HepG2 (cell line): ENCODE results near the gene SEBOX. TPM values are rescaled to one million over a fixed set of nuclear protein-coding genes. Genes with fewer than 3 reads are reported as not detected.

Source experiments
- DR1 ChIP-seq: sonication (generic); formaldehyde crosslinking; IDR thresholded peaks from 2 replicates; pipeline ENCODE4 v1.8.0; 2021; ENCODE audit warnings: mild to moderate bottlenecking, missing genetic modification reagents, inconsistent platforms
- MAFG ChIP-seq: sonication (generic); formaldehyde crosslinking; IDR thresholded peaks from 2 replicates; pipeline ENCODE4 v1.5.1; 2020; ENCODE audit warnings: mild to moderate bottlenecking, missing genetic modification reagents
- PHB2 ChIP-seq: fragments of 450-650 bp; IDR thresholded peaks from 2 replicates; pipeline ENCODE4 v1.6.1; 2018; ENCODE audit not compliant: partially characterized antibody
- SRSF9 ChIP-seq: fragments of 200-400 bp; formaldehyde crosslinking; IDR thresholded peaks from 2 replicates; pipeline ENCODE4 v1.6.1; 2018; ENCODE audit warnings: borderline replicate concordance, mild to moderate bottlenecking, low read depth, low read length; ENCODE audit not compliant: insufficient read depth, poor library complexity, severe bottlenecking
- ZNF121 ChIP-seq: sonication (generic); formaldehyde crosslinking; IDR thresholded peaks from 2 replicates; pipeline ENCODE4 v1.5.0; 2020; ENCODE audit warnings: mild to moderate bottlenecking, missing genetic modification reagents
- ZNF282 ChIP-seq: fragments of 450-650 bp; IDR thresholded peaks from 2 replicates; pipeline ENCODE4 v1.6.1; 2018; ENCODE audit not compliant: partially characterized antibody
- ZNF713 ChIP-seq: sonication (generic); formaldehyde crosslinking; IDR thresholded peaks from 2 replicates; pipeline ENCODE4 v1.4.0; 2020; ENCODE audit warnings: mild to moderate bottlenecking, missing genetic modification reagents
- ZNF878 ChIP-seq: sonication (generic); formaldehyde crosslinking; IDR thresholded peaks from 2 replicates; pipeline ENCODE4 v1.8.1; 2023; ENCODE audit warnings: mild to moderate bottlenecking, missing genetic modification reagents, moderate library complexity
- polyA plus RNA-seq, 8 experiments: library from polyadenylated mRNA; depleted of rRNA in 3 of 8; stranded (reverse) in 7 of 8; unstranded in 1 of 8; fragments of >200 nt; fragmentation: Illumina TruSeq in 4 of 8; extraction: Trizol in 4 of 8; gene quantifications; 2 replicates each; pipeline versions ENCODE4 v1.2.1 to v1.2.3, GENCODE V29; 2011 to 2016; ENCODE audit warnings: low read depth in 4 of 8, missing spikeins in 1 of 8, mixed read lengths in 1 of 8; ENCODE audit not compliant: insufficient read depth in 1 of 8
- total RNA-seq, 5 experiments: library from RNA; depleted of rRNA; stranded (reverse); fragments of >200 nt; fragmentation: Illumina TruSeq; extraction: Trizol; gene quantifications; 2 replicates each; pipeline ENCODE4 v1.2.3, GENCODE V29; 2016; ENCODE audit warnings: low read depth in 1 of 5
- TF ChIP-seq, protein P1 (sequence below): sonication (generic); formaldehyde crosslinking; IDR thresholded peaks from 2 replicates; pipeline ENCODE4 v1.4.0; 2020; ENCODE audit warnings: mild to moderate bottlenecking, missing genetic modification reagents
- TF ChIP-seq, protein P2 (sequence below): sonication (generic); formaldehyde crosslinking; IDR thresholded peaks from 2 replicates; pipeline ENCODE4 v1.9.0; 2022; ENCODE audit warnings: missing genetic modification reagents, mild to moderate bottlenecking, borderline replicate concordance
- TF ChIP-seq, protein P3 (sequence below), 2 experiments: fragments of 450-650 bp in 1 of 2; sonication (generic) in 1 of 2; formaldehyde crosslinking in 1 of 2; IDR thresholded peaks; 2 replicates each; pipeline versions ENCODE4 v1.6.1 to v1.8.0; 2016 to 2022; ENCODE audit warnings: antibody characterized with exemption in 1 of 2, mild to moderate bottlenecking in 1 of 2, missing genetic modification reagents in 1 of 2

Gene SEBOX
- total and polyA plus RNA-seq, 2 of the 13 experiments (the other 11 are each of a cell fraction or from before 2014, with no cell fraction given) = not detected

DNA sequence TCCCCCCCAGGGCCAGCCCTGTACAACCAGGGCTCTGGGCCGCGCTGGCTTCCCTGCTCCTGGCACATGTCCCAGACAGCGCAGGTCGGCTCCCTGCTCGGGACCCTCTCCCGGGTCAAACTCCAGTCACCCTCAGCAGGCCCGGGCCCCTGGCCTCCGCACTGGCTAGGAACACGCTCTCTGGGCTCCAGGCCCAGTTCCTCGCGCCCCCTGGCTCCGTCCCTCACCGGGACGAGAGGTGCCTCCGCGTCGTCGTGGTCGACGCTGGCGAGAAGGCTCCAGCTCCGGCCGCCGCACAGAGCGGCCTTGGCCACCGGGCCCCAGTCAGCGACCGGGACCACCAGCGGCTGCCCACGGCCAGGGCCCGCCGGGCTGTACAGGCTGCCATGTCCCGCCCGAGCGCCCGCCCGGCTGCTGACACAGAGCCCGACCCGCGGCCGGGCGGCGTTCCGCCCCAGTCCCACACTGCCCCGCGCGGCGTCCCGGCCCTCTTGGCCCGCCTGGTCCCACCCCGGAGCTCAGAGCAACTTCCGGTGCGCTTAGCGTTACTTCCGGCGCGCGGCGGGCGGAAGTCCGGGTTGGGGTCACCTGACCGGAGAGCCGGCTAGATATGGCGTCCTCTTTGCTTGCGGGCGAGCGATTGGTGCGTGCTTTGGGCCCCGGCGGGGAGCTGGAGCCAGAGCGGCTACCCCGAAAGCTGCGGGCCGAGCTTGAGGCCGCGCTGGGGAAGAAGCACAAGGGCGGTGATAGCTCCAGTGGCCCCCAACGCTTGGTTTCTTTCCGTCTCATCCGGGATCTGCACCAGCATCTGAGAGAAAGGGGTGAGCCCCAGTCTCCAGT lies 7.7 kb downstream of the SEBOX start, which contains the start of gene POLDIP2 (continued):
- TF ChIP-seq, protein P1, sequence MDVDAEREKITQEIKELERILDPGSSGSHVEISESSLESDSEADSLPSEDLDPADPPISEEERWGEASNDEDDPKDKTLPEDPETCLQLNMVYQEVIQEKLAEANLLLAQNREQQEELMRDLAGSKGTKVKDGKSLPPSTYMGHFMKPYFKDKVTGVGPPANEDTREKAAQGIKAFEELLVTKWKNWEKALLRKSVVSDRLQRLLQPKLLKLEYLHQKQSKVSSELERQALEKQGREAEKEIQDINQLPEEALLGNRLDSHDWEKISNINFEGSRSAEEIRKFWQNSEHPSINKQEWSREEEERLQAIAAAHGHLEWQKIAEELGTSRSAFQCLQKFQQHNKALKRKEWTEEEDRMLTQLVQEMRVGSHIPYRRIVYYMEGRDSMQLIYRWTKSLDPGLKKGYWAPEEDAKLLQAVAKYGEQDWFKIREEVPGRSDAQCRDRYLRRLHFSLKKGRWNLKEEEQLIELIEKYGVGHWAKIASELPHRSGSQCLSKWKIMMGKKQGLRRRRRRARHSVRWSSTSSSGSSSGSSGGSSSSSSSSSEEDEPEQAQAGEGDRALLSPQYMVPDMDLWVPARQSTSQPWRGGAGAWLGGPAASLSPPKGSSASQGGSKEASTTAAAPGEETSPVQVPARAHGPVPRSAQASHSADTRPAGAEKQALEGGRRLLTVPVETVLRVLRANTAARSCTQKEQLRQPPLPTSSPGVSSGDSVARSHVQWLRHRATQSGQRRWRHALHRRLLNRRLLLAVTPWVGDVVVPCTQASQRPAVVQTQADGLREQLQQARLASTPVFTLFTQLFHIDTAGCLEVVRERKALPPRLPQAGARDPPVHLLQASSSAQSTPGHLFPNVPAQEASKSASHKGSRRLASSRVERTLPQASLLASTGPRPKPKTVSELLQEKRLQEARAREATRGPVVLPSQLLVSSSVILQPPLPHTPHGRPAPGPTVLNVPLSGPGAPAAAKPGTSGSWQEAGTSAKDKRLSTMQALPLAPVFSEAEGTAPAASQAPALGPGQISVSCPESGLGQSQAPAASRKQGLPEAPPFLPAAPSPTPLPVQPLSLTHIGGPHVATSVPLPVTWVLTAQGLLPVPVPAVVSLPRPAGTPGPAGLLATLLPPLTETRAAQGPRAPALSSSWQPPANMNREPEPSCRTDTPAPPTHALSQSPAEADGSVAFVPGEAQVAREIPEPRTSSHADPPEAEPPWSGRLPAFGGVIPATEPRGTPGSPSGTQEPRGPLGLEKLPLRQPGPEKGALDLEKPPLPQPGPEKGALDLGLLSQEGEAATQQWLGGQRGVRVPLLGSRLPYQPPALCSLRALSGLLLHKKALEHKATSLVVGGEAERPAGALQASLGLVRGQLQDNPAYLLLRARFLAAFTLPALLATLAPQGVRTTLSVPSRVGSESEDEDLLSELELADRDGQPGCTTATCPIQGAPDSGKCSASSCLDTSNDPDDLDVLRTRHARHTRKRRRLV (CRISPR knock-in tag) = peak; percentile 72; the same call in 1 of the 2 replicates
- TF ChIP-seq, protein P2, sequence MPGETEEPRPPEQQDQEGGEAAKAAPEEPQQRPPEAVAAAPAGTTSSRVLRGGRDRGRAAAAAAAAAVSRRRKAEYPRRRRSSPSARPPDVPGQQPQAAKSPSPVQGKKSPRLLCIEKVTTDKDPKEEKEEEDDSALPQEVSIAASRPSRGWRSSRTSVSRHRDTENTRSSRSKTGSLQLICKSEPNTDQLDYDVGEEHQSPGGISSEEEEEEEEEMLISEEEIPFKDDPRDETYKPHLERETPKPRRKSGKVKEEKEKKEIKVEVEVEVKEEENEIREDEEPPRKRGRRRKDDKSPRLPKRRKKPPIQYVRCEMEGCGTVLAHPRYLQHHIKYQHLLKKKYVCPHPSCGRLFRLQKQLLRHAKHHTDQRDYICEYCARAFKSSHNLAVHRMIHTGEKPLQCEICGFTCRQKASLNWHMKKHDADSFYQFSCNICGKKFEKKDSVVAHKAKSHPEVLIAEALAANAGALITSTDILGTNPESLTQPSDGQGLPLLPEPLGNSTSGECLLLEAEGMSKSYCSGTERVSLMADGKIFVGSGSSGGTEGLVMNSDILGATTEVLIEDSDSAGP = peak; percentile 84; the same call in 1 of the 2 replicates
- TF ChIP-seq PHB2 = no peak
- no peak for TF ChIP-seq ZNF282
- peak; percentile 78 for TF ChIP-seq DR1 (CRISPR knock-in tag)
- TF ChIP-seq ZNF878 (CRISPR knock-in tag) = no peak
- peak; percentile 77 for TF ChIP-seq ZNF121
- TF ChIP-seq, protein P3, sequence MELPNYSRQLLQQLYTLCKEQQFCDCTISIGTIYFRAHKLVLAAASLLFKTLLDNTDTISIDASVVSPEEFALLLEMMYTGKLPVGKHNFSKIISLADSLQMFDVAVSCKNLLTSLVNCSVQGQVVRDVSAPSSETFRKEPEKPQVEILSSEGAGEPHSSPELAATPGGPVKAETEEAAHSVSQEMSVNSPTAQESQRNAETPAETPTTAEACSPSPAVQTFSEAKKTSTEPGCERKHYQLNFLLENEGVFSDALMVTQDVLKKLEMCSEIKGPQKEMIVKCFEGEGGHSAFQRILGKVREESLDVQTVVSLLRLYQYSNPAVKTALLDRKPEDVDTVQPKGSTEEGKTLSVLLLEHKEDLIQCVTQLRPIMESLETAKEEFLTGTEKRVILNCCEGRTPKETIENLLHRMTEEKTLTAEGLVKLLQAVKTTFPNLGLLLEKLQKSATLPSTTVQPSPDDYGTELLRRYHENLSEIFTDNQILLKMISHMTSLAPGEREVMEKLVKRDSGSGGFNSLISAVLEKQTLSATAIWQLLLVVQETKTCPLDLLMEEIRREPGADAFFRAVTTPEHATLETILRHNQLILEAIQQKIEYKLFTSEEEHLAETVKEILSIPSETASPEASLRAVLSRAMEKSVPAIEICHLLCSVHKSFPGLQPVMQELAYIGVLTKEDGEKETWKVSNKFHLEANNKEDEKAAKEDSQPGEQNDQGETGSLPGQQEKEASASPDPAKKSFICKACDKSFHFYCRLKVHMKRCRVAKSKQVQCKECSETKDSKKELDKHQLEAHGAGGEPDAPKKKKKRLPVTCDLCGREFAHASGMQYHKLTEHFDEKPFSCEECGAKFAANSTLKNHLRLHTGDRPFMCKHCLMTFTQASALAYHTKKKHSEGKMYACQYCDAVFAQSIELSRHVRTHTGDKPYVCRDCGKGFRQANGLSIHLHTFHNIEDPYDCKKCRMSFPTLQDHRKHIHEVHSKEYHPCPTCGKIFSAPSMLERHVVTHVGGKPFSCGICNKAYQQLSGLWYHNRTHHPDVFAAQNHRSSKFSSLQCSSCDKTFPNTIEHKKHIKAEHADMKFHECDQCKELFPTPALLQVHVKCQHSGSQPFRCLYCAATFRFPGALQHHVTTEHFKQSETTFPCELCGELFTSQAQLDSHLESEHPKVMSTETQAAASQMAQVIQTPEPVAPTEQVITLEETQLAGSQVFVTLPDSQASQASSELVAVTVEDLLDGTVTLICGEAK (IDR thresholded peaks at IDR 0.05) = peak; percentile 97
- TF ChIP-seq, protein P3 (CRISPR knock-in tag; IDR thresholded peaks at IDR 0.05) = peak; percentile 68
- no peak for TF ChIP-seq SRSF9
- no peak for TF ChIP-seq MAFG (CRISPR knock-in tag)
- no peak for TF ChIP-seq ZNF713
